Measurements from ENCODE around the gene PDE4B. TPM values are rescaled to one million over a fixed set of nuclear protein-coding genes. Genes with fewer than 3 reads are reported as not detected.

Gene PDE4B
- total RNA-seq, 1 donor = 51.0 TPM

DNA sequence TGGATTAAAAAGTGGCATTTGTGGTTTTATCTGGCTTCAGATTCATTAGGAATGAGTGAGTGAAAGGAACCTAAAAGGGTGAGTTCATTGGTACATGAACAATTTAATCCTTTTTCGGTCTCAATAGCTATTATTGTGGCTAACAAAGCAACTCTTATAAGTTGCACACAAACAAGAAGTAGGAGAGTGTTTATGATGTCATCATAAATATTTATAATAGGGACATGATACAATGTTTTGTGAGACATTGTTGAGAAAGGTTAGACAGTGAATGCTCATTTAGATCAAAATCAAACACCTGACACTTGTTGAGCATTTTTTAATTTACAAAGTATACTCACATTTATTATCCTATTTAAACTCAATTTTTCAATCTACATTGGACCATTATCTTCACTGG lies 363.4 kb downstream of the PDE4B start:
- H3K4me3 ChIP-seq (ENCODE audit: low read depth, low read length) = no peak overlapping the region
- no peak for DNase-seq (ENCODE audit: low read depth)
- TF ChIP-seq, protein P1, sequence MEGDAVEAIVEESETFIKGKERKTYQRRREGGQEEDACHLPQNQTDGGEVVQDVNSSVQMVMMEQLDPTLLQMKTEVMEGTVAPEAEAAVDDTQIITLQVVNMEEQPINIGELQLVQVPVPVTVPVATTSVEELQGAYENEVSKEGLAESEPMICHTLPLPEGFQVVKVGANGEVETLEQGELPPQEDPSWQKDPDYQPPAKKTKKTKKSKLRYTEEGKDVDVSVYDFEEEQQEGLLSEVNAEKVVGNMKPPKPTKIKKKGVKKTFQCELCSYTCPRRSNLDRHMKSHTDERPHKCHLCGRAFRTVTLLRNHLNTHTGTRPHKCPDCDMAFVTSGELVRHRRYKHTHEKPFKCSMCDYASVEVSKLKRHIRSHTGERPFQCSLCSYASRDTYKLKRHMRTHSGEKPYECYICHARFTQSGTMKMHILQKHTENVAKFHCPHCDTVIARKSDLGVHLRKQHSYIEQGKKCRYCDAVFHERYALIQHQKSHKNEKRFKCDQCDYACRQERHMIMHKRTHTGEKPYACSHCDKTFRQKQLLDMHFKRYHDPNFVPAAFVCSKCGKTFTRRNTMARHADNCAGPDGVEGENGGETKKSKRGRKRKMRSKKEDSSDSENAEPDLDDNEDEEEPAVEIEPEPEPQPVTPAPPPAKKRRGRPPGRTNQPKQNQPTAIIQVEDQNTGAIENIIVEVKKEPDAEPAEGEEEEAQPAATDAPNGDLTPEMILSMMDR (IDR thresholded peaks at IDR 0.05; ENCODE audit: insufficient read depth, low read depth, low read length) = no peak

GRCh38 chr1:66159800-66160199 lies 367.1 kb downstream of the PDE4B start:
- no peak for DNase-seq (ENCODE audit: low read depth)
- no peak overlapping the region for H3K4me3 ChIP-seq (ENCODE audit: low read depth, low read length)
- TF ChIP-seq, protein P1 (IDR thresholded peaks at IDR 0.05; ENCODE audit: insufficient read depth, low read depth, low read length) = no peak

DNA sequence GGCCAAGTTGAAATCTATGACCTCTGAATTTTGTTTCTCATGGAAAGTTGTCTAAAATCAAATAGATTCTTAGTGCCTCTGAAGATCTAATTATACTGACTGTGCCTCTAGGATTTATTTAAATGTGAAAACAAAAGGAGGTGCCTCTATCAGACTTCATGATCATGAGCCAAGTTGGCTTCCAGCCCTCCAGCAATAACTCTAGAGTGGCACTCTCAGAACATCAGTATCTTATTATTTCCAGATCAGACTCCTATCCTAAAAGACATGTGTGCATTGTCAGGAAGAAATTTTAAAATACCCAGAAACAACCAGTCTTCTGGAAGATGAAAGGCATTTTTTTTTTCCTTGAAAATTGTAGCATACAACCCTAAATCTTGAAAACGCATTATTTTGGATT lies 368.0 kb downstream of the PDE4B start:
- TF ChIP-seq, protein P1 (IDR thresholded peaks at IDR 0.05; ENCODE audit: insufficient read depth, low read depth, low read length) = no peak
- no peak for DNase-seq (ENCODE audit: low read depth)

DNA sequence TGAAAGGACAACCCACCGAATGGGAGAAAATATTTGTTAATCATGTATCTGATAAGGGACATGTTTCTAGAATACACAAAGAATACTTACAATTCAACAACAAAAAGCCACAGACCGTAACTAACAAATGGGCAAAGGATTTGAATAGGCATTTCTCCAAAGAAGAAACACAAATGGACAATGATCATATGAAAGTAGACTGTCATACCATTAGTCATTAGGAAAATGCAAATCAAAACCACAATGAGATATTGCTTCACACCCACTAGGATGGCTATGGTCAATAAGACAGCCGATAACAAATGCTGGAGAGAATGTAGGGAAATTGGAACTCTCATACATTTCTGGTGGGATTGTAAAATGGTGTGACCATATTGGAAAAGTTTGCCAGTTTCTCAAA lies 374.1 kb downstream of the PDE4B start:
- H3K4me3 ChIP-seq (ENCODE audit: low read depth, low read length) = no peak overlapping the region
- TF ChIP-seq, protein P1 (IDR thresholded peaks at IDR 0.05; ENCODE audit: insufficient read depth, low read depth, low read length) = no peak
- DNase-seq (ENCODE audit: low read depth) = no peak

More for the DNA sequence above, 368.0 kb downstream of the PDE4B start:
- no peak overlapping the region for H3K4me3 ChIP-seq (ENCODE audit: low read depth, low read length)

- no peak for DNase-seq (ENCODE audit: low read depth)
- H3K4me3 ChIP-seq (ENCODE audit: low read depth, low read length) = no peak overlapping the region
- TF ChIP-seq, protein P1 (IDR thresholded peaks at IDR 0.05; ENCODE audit: insufficient read depth, low read depth, low read length) = no peak
These were observed 374.6 kb downstream of the PDE4B start for GRCh38 chr1:66167267-66167666.

DNA sequence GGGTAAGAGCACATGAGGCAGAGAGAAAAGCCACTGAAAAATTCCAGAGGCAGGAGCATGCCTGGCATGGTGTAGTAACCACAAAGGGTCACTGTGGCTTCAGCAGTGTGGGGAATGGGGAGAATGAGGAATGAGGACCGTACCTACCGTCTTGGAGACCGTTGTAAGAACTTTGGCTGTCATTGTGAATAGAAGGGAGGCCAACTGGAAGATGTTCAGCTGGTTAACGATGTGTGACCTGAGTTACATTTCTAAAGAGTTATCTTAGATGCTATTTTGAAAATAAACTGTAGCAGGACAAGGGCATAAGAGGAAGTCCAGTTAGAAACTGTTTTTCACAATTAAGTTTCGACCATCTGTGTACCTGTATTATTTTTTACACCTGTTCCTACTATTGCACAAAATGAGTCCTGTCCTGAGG lies 375.8 kb downstream of the PDE4B start:
- no peak overlapping the region for H3K4me3 ChIP-seq (ENCODE audit: low read depth, low read length)
- TF ChIP-seq, protein P1 (IDR thresholded peaks at IDR 0.05; ENCODE audit: insufficient read depth, low read depth, low read length) = no peak
- no peak for DNase-seq (ENCODE audit: low read depth)

- TF ChIP-seq, protein P1 (IDR thresholded peaks at IDR 0.05; ENCODE audit: insufficient read depth, low read depth, low read length) = no peak
These were observed 376.4 kb downstream of the PDE4B start for GRCh38 chr1:66168948-66169671.

More at GRCh38 chr1:66168948-66169671, 376.4 kb downstream of the PDE4B start:
- H3K4me3 ChIP-seq (ENCODE audit: low read depth, low read length) = no peak overlapping the region
- no peak for DNase-seq (ENCODE audit: low read depth)

Measured in fibroblast of villous mesenchyme (primary cell).